22Rv1 (cell line): Measurements from ENCODE around the gene NANOS3.

Experiments used
- H3K27ac ChIP-seq: fragments of 450-650 bp; 2 replicates; pipeline ENCODE4 v1.5.1; 2017
- ZFX ChIP-seq: fragments of 450-650 bp; IDR thresholded peaks from 2 replicates; pipeline ENCODE4 v1.6.1; 2017; ENCODE audit warnings: antibody characterized with exemption, borderline replicate concordance
- TF ChIP-seq, protein P1 (sequence below): fragments of 450-650 bp; IDR thresholded peaks from 2 replicates; pipeline ENCODE4 v1.5.1; 2017; ENCODE audit warnings: mild to moderate bottlenecking

NANOS3 gene

DNA sequence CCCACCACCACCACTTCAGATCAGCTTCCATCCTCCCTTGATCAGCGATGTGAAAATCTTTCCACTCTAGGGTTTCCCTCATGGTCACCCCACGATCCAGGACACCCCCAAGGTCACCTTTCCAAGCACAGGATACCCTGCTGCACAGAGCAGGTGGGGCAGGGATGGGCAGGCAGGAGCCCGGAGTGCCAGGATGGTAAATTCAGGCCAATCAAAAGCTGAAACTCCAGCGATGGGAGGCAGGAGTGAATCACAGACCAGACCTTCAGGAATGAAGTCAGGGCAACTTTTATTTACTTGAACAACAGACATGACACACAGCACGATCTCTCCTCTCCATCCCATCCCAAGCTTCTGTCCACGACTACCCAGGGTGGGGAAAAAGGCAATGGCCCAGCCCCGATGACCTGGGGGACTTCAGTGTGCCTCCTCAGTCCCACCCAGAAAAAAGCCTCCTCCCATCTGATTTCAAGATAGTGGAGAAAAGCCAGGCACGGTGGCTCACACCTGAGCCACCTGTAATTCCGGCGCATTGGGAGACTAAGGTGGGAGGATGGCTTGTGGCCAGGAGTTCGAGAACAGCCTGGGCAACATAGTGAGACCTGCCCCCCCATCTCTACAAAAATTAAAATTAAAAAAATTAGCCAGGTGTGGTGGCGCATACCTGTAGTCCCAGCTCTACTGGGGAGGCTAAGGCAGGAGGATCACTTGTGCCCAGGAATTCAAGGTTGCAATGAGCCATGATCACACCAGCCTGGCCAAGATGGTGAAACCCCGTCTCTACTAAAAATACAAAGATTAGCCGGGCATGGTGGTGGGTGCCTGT is 42.5 kb upstream of the NANOS3 start:
- no peak for TF ChIP-seq ZFX
- TF ChIP-seq, protein P1, sequence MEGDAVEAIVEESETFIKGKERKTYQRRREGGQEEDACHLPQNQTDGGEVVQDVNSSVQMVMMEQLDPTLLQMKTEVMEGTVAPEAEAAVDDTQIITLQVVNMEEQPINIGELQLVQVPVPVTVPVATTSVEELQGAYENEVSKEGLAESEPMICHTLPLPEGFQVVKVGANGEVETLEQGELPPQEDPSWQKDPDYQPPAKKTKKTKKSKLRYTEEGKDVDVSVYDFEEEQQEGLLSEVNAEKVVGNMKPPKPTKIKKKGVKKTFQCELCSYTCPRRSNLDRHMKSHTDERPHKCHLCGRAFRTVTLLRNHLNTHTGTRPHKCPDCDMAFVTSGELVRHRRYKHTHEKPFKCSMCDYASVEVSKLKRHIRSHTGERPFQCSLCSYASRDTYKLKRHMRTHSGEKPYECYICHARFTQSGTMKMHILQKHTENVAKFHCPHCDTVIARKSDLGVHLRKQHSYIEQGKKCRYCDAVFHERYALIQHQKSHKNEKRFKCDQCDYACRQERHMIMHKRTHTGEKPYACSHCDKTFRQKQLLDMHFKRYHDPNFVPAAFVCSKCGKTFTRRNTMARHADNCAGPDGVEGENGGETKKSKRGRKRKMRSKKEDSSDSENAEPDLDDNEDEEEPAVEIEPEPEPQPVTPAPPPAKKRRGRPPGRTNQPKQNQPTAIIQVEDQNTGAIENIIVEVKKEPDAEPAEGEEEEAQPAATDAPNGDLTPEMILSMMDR: no peak
- H3K27ac ChIP-seq: peak overlapping the region; percentile 98

DNA sequence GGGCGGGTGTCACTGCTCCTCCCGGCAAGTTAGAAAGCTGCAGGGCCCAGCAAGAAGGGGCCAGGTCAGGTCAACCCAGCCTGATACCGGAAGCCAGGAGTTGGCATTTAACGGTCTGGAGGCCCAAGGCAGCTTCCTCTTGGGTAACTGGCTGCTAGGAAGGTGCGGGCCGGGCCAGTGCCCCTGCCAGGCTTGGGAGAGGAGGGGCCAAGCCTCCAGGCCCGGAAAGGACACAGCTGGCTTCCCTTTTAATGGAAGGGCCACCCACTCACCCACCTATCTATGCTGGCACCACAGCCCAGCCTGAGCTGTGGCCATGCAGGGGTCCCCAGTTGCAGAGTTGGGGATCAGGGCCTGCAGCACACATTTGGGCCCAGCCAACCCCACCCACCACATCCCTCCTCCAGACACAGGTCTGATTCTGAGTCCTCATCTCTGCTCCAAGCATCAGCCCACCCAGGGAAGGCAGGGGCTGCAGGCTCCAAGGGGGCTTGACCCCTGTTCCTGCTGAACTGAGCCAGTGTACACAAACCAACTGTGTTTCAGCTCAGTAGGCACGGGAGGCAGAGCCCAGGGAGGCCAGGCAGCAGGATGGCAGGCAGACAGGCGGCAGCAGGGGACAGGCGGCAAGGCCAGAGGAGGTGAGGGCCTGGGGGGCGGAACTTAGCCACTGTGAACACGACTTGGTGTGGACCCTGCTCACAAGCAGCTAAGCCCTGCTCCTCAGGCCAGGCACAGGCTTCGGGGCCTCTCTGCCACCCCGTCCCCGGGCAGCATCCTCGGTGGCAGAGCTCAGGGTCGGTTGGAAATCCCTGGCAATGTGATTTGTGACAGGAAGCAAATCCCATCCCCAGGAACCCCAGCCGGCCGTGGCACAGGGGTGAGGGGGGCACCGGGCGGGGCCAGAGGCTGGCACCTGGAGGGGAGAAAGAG is 40.9 kb upstream of the NANOS3 start:
- H3K27ac ChIP-seq: peak overlapping the region; percentile 98
- TF ChIP-seq ZFX: no peak
- TF ChIP-seq, protein P1: no peak

DNA sequence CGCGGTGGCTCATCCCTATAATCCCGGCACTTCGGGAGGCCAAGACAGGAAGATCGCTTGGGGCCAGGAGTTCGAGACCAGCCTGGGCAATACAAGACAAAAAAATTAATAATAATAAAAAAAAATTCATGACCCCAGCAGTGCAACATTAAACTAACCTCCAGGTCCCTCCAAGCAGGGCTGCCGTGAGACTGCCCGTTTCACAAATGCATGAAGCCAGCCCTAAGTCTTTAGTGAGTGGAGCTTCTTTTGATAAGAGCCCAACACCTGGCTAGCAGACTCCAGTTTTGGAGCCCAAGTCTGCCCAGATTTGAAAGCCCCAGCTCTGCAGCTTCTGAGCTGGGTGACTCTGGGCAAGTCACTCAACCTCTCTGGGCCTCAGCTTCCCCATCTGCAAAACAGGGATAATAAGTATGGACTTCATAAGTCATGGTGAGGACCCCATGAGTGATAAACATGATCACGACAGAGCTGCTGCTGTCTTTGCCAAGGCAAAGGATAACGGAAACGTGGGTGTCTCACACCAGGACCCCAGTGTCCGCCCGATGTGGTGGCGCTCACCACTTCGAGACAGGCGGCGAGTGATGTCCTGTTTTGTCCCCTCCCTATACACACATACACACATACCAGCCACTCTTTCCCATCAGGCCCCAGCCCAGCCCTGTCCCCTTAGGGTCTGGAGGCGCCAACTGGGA is 38.4 kb upstream of the NANOS3 start:
- no peak for TF ChIP-seq ZFX
- TF ChIP-seq, protein P1: no peak
- H3K27ac ChIP-seq: peak overlapping the region; percentile 98

DNA sequence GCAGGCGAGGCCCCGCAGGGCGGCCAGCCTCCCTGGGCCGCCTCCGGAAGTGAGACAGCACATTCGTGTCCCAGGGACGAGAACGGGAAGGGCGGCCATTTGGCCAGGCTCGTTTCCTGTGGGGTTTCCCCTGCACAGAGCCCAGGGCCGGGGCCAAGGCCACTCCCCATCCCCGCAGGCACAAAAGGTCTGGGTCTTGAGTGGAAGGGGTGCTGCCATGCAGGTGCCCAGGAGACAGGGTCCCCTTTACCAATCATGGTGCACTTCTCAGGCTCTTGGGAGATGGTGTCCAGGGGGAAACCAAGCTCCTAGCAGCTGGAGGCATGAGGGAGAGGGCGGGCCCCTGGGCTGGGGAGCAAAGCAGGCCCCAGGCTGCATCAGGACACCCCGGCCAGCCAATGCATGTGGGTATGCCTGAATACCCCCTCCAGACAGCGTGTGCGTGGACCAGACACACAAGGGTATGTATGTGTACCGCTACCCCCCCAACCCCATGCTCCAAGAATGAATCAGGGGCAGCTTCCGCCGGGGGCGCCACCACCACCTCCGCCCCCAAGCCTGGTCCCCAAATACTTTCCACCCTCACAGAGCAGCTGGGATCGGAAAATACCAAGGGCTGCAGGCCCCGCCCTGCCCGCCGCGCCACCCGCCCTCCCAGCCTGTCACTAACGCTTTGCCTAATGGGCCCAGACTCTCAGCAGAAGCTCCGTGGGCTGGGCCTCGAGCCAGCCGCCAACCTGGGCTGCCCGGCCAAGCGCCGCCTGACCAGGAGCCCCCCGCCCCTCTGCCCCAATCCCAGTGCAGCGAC is 37.6 kb upstream of the NANOS3 start:
- H3K27ac ChIP-seq: peak overlapping the region; percentile 98
- TF ChIP-seq, protein P1: no peak
- no peak for TF ChIP-seq ZFX

DNA sequence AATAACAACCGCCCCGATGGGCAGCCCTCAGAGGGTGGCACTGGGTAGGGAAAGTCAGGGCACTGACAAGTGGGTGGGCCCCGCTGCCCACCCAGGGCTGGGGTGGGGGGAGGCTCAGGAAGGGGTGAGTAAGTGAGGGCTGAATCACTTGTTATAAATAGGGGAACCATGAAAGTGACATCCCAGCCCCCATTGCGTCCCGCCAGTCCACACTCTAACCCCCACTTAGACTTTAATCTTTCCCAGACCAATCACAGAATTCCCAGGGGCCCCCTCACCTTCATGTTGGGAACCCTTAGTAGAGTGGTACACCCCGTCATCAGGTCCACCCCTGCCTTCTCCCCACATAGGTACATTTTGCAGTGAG is 37.0 kb upstream of the NANOS3 start:
- peak overlapping the region; percentile 98 for H3K27ac ChIP-seq
- TF ChIP-seq, protein P1: no peak
- TF ChIP-seq ZFX: no peak

DNA sequence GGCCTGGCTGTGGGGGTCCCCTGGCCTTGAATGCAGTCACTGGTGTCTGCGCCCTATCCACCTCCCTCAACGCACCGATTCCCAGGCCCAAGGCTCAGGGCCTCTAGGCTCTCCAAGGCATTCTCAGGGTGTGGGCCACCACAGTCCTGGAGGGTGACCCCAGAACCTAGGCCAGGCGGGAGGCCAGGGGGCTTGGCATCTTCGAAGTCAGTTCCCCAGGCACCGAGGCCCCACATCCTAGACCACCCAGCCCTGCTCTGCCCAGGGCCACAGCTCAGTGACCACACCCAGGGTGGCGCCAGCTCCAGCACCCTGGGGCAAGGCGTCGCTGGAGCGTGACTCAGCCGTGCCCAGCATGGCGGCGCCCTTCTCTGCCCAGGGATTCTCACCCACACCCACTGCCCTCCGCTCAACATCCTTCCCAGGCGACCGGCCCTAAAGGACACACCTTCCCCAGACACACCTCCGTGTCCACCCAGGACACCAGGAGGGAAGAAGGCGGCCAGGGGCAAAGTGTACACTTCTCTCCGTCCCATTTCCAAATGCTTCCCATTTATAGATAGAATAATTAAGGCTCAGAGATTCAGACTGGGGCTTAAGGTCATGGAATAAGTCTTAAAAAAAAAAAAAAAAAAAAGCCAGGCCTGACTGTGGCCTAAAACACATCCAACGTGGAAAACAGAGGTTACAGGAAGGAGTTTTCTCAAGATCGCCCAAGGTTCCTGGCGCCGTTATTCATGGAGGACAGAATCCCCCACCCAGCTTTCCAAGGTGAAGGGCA is 36.4 kb upstream of the NANOS3 start:
- H3K27ac ChIP-seq: peak overlapping the region; percentile 98
- no peak for TF ChIP-seq ZFX
- TF ChIP-seq, protein P1: peak; percentile 25; the same call in 1 of the 2 replicates
